Nephron progenitor cell (in vitro differentiated cells): Measurements from ENCODE around the gene PLSCR2.

Experiments
- DNase-seq: peaks from one replicate; pipeline ENCODE4 v3.0.0; 2021
- H3K27ac Mint-ChIP-seq: 2 replicates; pipeline ENCODE4 v1.8.0; 2021; ENCODE audit warnings: mild to moderate bottlenecking, moderate library complexity, mixed read lengths
- H3K27me3 Mint-ChIP-seq: 2 replicates; pipeline ENCODE4 v1.8.0; 2021; ENCODE audit warnings: mild to moderate bottlenecking, low read depth, mixed read lengths; ENCODE audit not compliant: poor library complexity
- H3K36me3 Mint-ChIP-seq: 2 replicates; pipeline ENCODE4 v1.8.0; 2021; ENCODE audit warnings: low read depth, mixed read lengths
- H3K4me1 Mint-ChIP-seq: 2 replicates; pipeline ENCODE4 v1.8.0; 2021; ENCODE audit warnings: mixed read lengths
- H3K4me3 Mint-ChIP-seq: 2 replicates; pipeline ENCODE4 v1.8.0; 2021; ENCODE audit warnings: mild to moderate bottlenecking, moderate library complexity, mixed read lengths
- H3K9me3 Mint-ChIP-seq: 2 replicates; pipeline ENCODE4 v1.8.0; 2021; ENCODE audit warnings: mild to moderate bottlenecking, moderate library complexity, mixed read lengths
- CTCF ChIP-seq: fragments of 200-600 bp; sonication (generic); IDR thresholded peaks from 2 replicates; pipeline ENCODE4 v1.5.0; 2021; ENCODE audit warnings: antibody characterized with exemption

PLSCR2 gene

GRCh38 chr3:146505516-146505915 lies 36.2 kb upstream of the PLSCR2 start:
- H3K27ac Mint-ChIP-seq, result no peak overlapping the region
- no peak for TF ChIP-seq CTCF
- H3K4me3 Mint-ChIP-seq, result no peak overlapping the region
- peaks cover 3% of the 10 kb centered on the region for H3K9me3 Mint-ChIP-seq
- DNase-seq, result no peak
- H3K4me1 Mint-ChIP-seq, result peaks cover 8% of the 10 kb centered on the region
- no peaks in the 10 kb centered on the region for H3K36me3 Mint-ChIP-seq
- H3K27me3 Mint-ChIP-seq, result no peaks in the 10 kb centered on the region

DNA sequence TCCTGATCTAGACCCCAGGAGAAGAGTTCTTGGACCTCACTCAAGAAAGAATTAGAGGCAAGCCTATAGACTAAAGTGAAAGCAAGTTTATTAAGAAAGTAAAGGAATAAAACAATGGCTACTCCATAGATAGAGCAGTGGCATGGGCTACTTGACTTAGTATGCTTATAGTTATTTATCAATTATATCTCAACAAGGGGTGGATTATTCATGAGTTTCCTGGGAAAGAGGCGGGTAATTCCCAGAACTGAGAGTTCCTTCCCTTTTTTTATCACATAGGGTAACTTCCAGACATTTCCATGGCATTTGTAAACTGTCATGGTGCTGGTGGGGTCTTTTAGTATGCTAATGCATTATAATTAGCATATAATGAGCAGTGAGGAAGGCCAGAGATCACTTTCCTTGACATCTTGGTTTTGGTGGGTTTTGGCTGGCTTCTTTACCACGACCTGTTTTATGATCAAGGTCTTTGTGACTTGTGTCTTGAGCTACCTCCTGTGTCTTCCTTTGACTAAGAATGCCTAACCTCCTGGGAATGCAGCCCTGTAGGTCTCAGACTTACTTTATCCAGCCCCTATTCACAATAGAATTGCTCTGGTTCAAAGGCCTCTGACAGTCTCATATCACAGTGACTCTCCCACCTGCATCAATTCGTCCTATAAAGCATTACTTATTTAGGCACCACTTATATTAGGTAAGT lies 35.3 kb upstream of the PLSCR2 start:
- Mint-ChIP-seq H3K4me1 (peaks cover 8% of the 10 kb centered on the region), H3K9me3 (peaks cover 3% of the 10 kb centered on the region), H3K27me3 (no peaks in the 10 kb centered on the region), H3K36me3 (no peaks in the 10 kb centered on the region), H3K4me3 (no peak overlapping the region), H3K27ac (no peak overlapping the region)
- DNase-seq, result no peak
- no peak for TF ChIP-seq CTCF

- no peaks in the 10 kb centered on the region for H3K27me3 Mint-ChIP-seq
- peaks cover 3% of the 10 kb centered on the region for H3K9me3 Mint-ChIP-seq
- H3K4me1 Mint-ChIP-seq, result peaks cover 8% of the 10 kb centered on the region
- DNase-seq, result no peak
- TF ChIP-seq CTCF, result no peak
- no peak overlapping the region for H3K4me3 Mint-ChIP-seq
- H3K27ac Mint-ChIP-seq, result peak overlapping the region; percentile 93
- H3K36me3 Mint-ChIP-seq, result no peaks in the 10 kb centered on the region
These were observed 34.3 kb upstream of the PLSCR2 start for GRCh38 chr3:146503461-146504202.

GRCh38 chr3:146502887-146503460 lies 33.6 kb upstream of the PLSCR2 start:
- H3K4me3 Mint-ChIP-seq, result no peak overlapping the region
- peaks cover 8% of the 10 kb centered on the region for H3K4me1 Mint-ChIP-seq
- no peaks in the 10 kb centered on the region for H3K27me3 Mint-ChIP-seq
- H3K27ac Mint-ChIP-seq, result no peak overlapping the region
- TF ChIP-seq CTCF, result no peak
- peaks cover 3% of the 10 kb centered on the region for H3K9me3 Mint-ChIP-seq
- H3K36me3 Mint-ChIP-seq, result no peaks in the 10 kb centered on the region
- no peak for DNase-seq

- Mint-ChIP-seq H3K36me3 (no peaks in the 10 kb centered on the region), H3K27ac (no peak overlapping the region), H3K4me3 (no peak overlapping the region), H3K27me3 (no peaks in the 10 kb centered on the region), H3K4me1 (peaks cover 8% of the 10 kb centered on the region), H3K9me3 (peaks cover 3% of the 10 kb centered on the region)
- TF ChIP-seq CTCF, result no peak
- DNase-seq, result no peak
These were observed 32.4 kb upstream of the PLSCR2 start for GRCh38 chr3:146501752-146502151.
